HG02571 (cell line): ENCODE results near the gene EFNA5.
A peak's percentile ranks its signal among the peaks of the same experiment; 100 is the strongest.
"Not testable (repeated sequence)": the region's sequence is repeated elsewhere in the genome, so short reads cannot be mapped to it uniquely, and the experiment has no call there.

ENCODE experiments used
- ATAC-seq: cut with Tn5 transposase; IDR thresholded peaks from one replicate; pipeline ENCODE4 v1.9.1; 2021; ENCODE audit warnings: mild to moderate bottlenecking, moderate library complexity; ENCODE audit not compliant: unreplicated experiment

Gene EFNA5

GRCh38 chr5:107437154-107437553 lies 233.6 kb downstream of the EFNA5 start:
- ATAC-seq, result no peak

GRCh38 chr5:107436201-107436600 lies 234.5 kb downstream of the EFNA5 start:
- no peak for ATAC-seq

- no peak for ATAC-seq
These were observed 235.7 kb downstream of the EFNA5 start for GRCh38 chr5:107435061-107435460.

- not testable (repeated sequence) for ATAC-seq
These were observed 237.1 kb downstream of the EFNA5 start for GRCh38 chr5:107433646-107434045.

- ATAC-seq, result no peak
These were observed 238.7 kb downstream of the EFNA5 start for GRCh38 chr5:107431998-107432397.

GRCh38 chr5:107431536-107431935 lies 239.2 kb downstream of the EFNA5 start:
- ATAC-seq, result no peak

- ATAC-seq, result no peak
These were observed 240.6 kb downstream of the EFNA5 start for GRCh38 chr5:107430071-107430625.

- no peak for ATAC-seq
These were observed 242.4 kb downstream of the EFNA5 start for GRCh38 chr5:107428303-107428813.

GRCh38 chr5:107426872-107427271 lies 243.9 kb downstream of the EFNA5 start:
- ATAC-seq, result no peak

- no peak for ATAC-seq
These were observed 244.5 kb downstream of the EFNA5 start for GRCh38 chr5:107426209-107426608.

- ATAC-seq, result no peak
These were observed 245.2 kb downstream of the EFNA5 start for GRCh38 chr5:107425541-107426031.

- ATAC-seq, result no peak
These were observed 246.2 kb downstream of the EFNA5 start for GRCh38 chr5:107424491-107424890.

GRCh38 chr5:107422494-107422893 lies 248.2 kb downstream of the EFNA5 start:
- no peak for ATAC-seq

GRCh38 chr5:107419498-107419897 lies 251.2 kb downstream of the EFNA5 start:
- no peak for ATAC-seq

- no peak for ATAC-seq
These were observed 251.8 kb downstream of the EFNA5 start for GRCh38 chr5:107418902-107419301.

GRCh38 chr5:107418071-107418470 lies 252.7 kb downstream of the EFNA5 start:
- ATAC-seq, result no peak

GRCh38 chr5:107415762-107416161 lies 255.0 kb downstream of the EFNA5 start:
- ATAC-seq, result no peak

- ATAC-seq, result no peak
These were observed 255.9 kb downstream of the EFNA5 start for GRCh38 chr5:107414802-107415201.

- no peak for ATAC-seq
These were observed 257.0 kb downstream of the EFNA5 start for GRCh38 chr5:107413754-107414153.

- peak; percentile 80 for ATAC-seq
These were observed 262.2 kb downstream of the EFNA5 start for GRCh38 chr5:107408564-107408963.

- no peak for ATAC-seq
These were observed 262.9 kb downstream of the EFNA5 start for GRCh38 chr5:107407713-107408298.

GRCh38 chr5:107404595-107405374 lies 266.0 kb downstream of the EFNA5 start:
- no peak for ATAC-seq
